HEK293 (cell line): ENCODE results near the gene EHD2.

Source experiments
- CTCF ChIP-seq: fragments of 450-650 bp; formaldehyde crosslinking; IDR thresholded peaks from 2 replicates; pipeline ENCODE4 v1.5.1; 2016; ENCODE audit warnings: missing biosample characterization, missing genetic modification characterization
- SALL2 ChIP-seq: fragments of 450-650 bp; formaldehyde crosslinking; IDR thresholded peaks from 2 replicates; pipeline ENCODE4 v1.5.0; 2017; ENCODE audit warnings: missing biosample characterization, mild to moderate bottlenecking, missing genetic modification characterization, borderline replicate concordance
- SCRT1 ChIP-seq: fragments of 450-650 bp; formaldehyde crosslinking; IDR thresholded peaks from 2 replicates; pipeline ENCODE4 v1.5.1; 2016; ENCODE audit warnings: missing biosample characterization, missing genetic modification characterization, borderline replicate concordance
- SP7 ChIP-seq: fragments of 450-650 bp; formaldehyde crosslinking; IDR thresholded peaks from 2 replicates; pipeline ENCODE4 v1.5.1; 2016; ENCODE audit warnings: missing biosample characterization, missing genetic modification characterization
- ZFP37 ChIP-seq: fragments of 450-650 bp; formaldehyde crosslinking; IDR thresholded peaks from 2 replicates; pipeline ENCODE4 v1.5.1; 2016; ENCODE audit warnings: missing biosample characterization, missing genetic modification characterization
- ZNF302 ChIP-seq: fragments of 450-650 bp; formaldehyde crosslinking; IDR thresholded peaks from 2 replicates; pipeline ENCODE4 v1.5.1; 2016; ENCODE audit warnings: missing biosample characterization, missing genetic modification characterization, low read depth
- ZNF580 ChIP-seq: fragments of 450-650 bp; formaldehyde crosslinking; IDR thresholded peaks from 2 replicates; pipeline ENCODE4 v1.5.1; 2016; ENCODE audit warnings: missing biosample characterization, missing genetic modification characterization
- ZNF776 ChIP-seq: fragments of 450-650 bp; formaldehyde crosslinking; IDR thresholded peaks from 2 replicates; pipeline ENCODE4 v1.5.0; 2017; ENCODE audit warnings: missing biosample characterization, missing genetic modification characterization, borderline replicate concordance

- no peak for TF ChIP-seq ZNF776
- TF ChIP-seq CTCF = no peak
- TF ChIP-seq ZNF302 (tag by site-specific recombination) = no peak
- TF ChIP-seq ZFP37 (tag by site-specific recombination) = no peak
- no peak for TF ChIP-seq SCRT1
- TF ChIP-seq ZNF580 (tag by site-specific recombination) = no peak
- no peak for TF ChIP-seq SP7
- TF ChIP-seq SALL2 (tag by site-specific recombination) = no peak
Measured at GRCh38 chr19:47762615-47763308, 49.5 kb downstream of the EHD2 start.
